Activated naive CD4-positive, alpha-beta T cell (primary cell): ENCODE data around the gene MAST4.

ENCODE experiments used
- DNase-seq, 4 experiments: peaks; one replicate each; lab custom pipeline; 2025; lab: John Stamatoyannopoulos, UW

MAST4 gene

GRCh38 chr5:67020096-67020615 is 424.0 kb downstream of the MAST4 start:
- no peak for DNase-seq

GRCh38 chr5:67021031-67021430 is 424.8 kb downstream of the MAST4 start:
- no peak for DNase-seq

GRCh38 chr5:67021521-67021920 is 425.3 kb downstream of the MAST4 start:
- DNase-seq, result no peak

GRCh38 chr5:67021962-67022361 is 425.8 kb downstream of the MAST4 start:
- DNase-seq, result no peak

GRCh38 chr5:67025457-67025856 is 429.3 kb downstream of the MAST4 start:
- DNase-seq, result no peak

GRCh38 chr5:67026278-67026677 is 430.1 kb downstream of the MAST4 start:
- DNase-seq, result no peak

- no peak for DNase-seq
These were observed 431.0 kb downstream of the MAST4 start for GRCh38 chr5:67027171-67027570.

GRCh38 chr5:67028371-67028770 is 432.2 kb downstream of the MAST4 start:
- DNase-seq, result no peak

- no peak for DNase-seq
These were observed 432.7 kb downstream of the MAST4 start for GRCh38 chr5:67028941-67029340.

- DNase-seq, result no peak
These were observed 433.3 kb downstream of the MAST4 start for GRCh38 chr5:67029481-67029880.

GRCh38 chr5:67030289-67031056 is 434.3 kb downstream of the MAST4 start:
- DNase-seq, result no peak

GRCh38 chr5:67031057-67031443 is 434.9 kb downstream of the MAST4 start:
- no peak for DNase-seq

GRCh38 chr5:67031692-67032091 is 435.5 kb downstream of the MAST4 start:
- DNase-seq, result no peak

GRCh38 chr5:67032921-67033664 is 436.9 kb downstream of the MAST4 start:
- no peak for DNase-seq

- DNase-seq, result no peak
These were observed 437.9 kb downstream of the MAST4 start for GRCh38 chr5:67033880-67034651.

- no peak for DNase-seq
These were observed 439.0 kb downstream of the MAST4 start for GRCh38 chr5:67035098-67035740.

GRCh38 chr5:67037171-67037570 is 441.0 kb downstream of the MAST4 start:
- no peak for DNase-seq

- no peak for DNase-seq
These were observed 442.8 kb downstream of the MAST4 start for GRCh38 chr5:67038817-67039603.

- DNase-seq, result no peak
These were observed 446.2 kb downstream of the MAST4 start for GRCh38 chr5:67042176-67043003.

- no peak for DNase-seq
These were observed 447.8 kb downstream of the MAST4 start for GRCh38 chr5:67043796-67044511.
